C1 segment of cervical spinal cord (tissue), 14 donors: ENCODE data around the gene KIAA1958.
A peak's percentile ranks its signal among the peaks of the same experiment; 100 is the strongest.
"Not testable (repeated sequence)": the region's sequence is repeated elsewhere in the genome, so short reads cannot be mapped to it uniquely, and the experiment has no call there.

Source experiments
- DNase-seq, 14 donors: peaks; one replicate each; lab custom pipeline; 2025; lab: John Stamatoyannopoulos, UW

KIAA1958 gene

GRCh38 chr9:112659906-112660305 lies 173.3 kb downstream of the KIAA1958 start:
- DNase-seq: no peak

DNA sequence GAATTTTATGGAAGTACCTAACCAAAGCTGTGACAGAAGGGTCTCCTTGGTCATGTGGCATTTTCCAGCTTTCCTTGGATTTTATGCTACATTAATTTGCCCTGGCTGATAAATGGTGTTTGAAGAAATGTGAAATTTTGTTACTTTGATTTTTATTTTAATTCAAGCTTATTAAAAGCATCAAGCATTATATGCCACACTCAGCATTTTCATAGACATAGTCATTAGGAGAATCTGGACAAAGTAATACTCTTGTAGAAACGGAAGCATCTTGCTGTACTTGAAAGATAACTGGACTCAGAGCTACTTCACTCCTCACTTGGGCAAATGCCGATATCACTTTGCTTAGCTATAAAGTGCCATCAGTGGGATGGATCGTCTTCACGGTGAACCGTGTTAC lies 177.1 kb downstream of the KIAA1958 start:
- DNase-seq: no peak

GRCh38 chr9:112664531-112664930 lies 177.9 kb downstream of the KIAA1958 start:
- DNase-seq: no peak

GRCh38 chr9:112665347-112665746 lies 178.7 kb downstream of the KIAA1958 start:
- DNase-seq: no peak

- no peak for DNase-seq
These were observed 182.7 kb downstream of the KIAA1958 start for GRCh38 chr9:112669326-112669725.

- no peak for DNase-seq
These were observed 184.5 kb downstream of the KIAA1958 start for GRCh38 chr9:112670991-112671625.

GRCh38 chr9:112673221-112673620 lies 186.6 kb downstream of the KIAA1958 start:
- not testable (repeated sequence) for DNase-seq

- DNase-seq: no peak
These were observed 190.4 kb downstream of the KIAA1958 start for GRCh38 chr9:112677040-112677439.

GRCh38 chr9:112680731-112681402 lies 194.2 kb downstream of the KIAA1958 start:
- DNase-seq: no peak

GRCh38 chr9:112689161-112689740 lies 202.6 kb downstream of the KIAA1958 start:
- DNase-seq: no peak

- no peak for DNase-seq
These were observed 208.3 kb downstream of the KIAA1958 start for GRCh38 chr9:112694706-112695555.

DNA sequence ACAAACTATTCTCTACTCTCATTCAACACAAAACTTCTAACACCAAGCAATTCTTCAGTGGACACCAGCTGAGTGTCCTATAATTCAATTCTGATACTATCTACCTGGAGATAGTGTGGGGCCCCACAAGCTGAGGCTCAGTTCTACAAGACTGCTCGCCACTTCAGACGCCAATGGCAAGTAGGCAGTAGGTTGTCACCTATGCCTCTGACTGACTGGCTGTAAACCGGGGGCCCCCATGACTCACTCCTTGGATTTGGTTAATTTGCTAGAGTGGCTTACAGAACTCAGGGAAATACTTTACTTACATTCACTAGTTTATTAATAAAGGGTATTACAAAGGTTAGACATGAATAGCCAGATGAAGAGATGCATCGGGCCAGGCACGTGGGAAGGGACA lies 209.8 kb downstream of the KIAA1958 start:
- no peak for DNase-seq

DNA sequence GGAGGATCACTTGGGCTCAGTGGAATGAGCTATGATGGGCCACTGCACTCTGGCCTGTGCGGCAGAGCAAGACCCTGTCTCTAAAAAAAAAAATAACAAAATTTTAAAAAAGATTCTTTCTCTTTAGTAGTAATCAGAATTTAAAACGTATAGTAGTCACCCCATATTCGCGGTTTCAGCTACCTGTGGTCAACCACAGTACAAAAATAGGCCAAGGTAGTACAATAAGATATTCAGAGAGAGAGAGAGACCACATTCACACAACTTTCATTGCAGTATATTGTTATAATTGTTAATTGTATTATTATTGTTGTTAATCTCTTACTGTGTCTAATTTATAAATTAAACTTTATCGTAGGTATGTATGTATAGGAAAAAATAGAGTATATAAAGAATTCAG lies 212.6 kb downstream of the KIAA1958 start:
- DNase-seq: no peak

DNA sequence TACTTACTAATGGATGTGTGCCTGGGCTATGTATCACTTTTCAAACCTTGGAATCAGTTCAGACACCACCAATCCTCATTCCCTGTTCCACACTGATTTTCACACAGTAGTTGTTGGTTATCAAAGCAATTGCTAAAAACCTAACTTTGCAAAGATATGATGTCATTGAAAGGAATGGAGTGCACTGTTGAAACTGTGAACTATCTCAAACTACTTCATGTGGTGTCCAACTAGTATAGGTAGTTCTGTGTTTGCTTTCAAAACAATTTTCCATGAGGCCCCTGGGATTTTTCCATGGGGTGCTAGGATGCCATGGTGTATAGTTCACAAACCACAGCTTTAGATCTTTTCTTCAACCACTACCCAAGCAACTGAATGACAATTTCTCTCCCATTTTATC lies 213.5 kb downstream of the KIAA1958 start:
- no peak for DNase-seq

GRCh38 chr9:112703304-112703703 lies 216.7 kb downstream of the KIAA1958 start:
- no peak for DNase-seq

- DNase-seq: peak in 3 of 14 donors; percentile 5 to 18 (median 17)
These were observed 219.3 kb downstream of the KIAA1958 start for GRCh38 chr9:112705768-112706427.

DNA sequence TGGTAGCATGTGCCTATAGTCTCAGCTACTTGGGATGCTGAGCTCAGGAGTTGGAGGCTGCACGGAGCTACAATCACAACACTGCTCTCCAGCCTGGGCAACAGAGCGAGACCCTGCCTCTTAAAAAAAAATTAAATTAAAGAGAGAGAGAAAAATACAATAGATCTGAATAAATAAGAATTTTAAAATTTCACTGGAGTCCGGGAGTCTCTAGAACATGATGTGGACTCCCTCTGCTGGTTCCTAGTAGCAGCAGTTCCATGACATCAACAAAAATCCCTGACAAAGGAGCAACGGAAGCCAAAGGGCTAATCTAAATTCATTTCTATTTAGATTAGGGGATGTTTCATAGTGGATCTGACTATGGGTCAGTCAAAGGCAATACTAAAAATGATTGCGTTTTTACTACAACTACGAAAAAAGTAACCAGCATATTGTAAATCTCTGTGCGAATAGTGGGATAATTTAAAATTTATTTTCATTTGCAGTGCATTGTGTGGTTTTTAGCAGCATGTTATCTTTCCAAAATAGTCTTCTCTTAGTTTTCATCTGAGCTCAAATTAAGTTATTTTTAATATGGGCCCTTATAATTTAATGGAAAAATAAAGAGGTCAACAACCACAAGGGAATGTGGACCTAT lies 224.5 kb downstream of the KIAA1958 start:
- DNase-seq: no peak

GRCh38 chr9:112712678-112713077 lies 226.1 kb downstream of the KIAA1958 start:
- no peak for DNase-seq

GRCh38 chr9:112717661-112718331 lies 231.2 kb downstream of the KIAA1958 start, which contains the start of gene INIP:
Gene INIP, minus strand, starts transcription at chr9:112718117. Its CDS starts 1,632 bp downstream, at chr9:112716485.
- DNase-seq: peak; percentile 49 to 96 (median 94)
